Lower leg skin (tissue), 3 donors: ENCODE data around the gene TYW3.

Experiments
- CTCF ChIP-seq, 3 donors: fragments of 450-650 bp; IDR thresholded peaks; one replicate each; pipeline ENCODE4 v1.5.1; 2016; ENCODE audit warnings: antibody characterized with exemption in 3 of 3, mild to moderate bottlenecking in 3 of 3, moderate library complexity in 2 of 3
- POLR2A ChIP-seq, 2 donors: fragments of 450-650 bp; IDR thresholded peaks; one replicate each; pipeline ENCODE4 v1.6.1; 2016 to 2017; ENCODE audit warnings: antibody characterized with exemption in 2 of 2, mild to moderate bottlenecking in 1 of 2, moderate library complexity in 1 of 2

- TF ChIP-seq CTCF (IDR thresholded peaks at IDR 0.05): no peak
- no peak for TF ChIP-seq POLR2A (IDR thresholded peaks at IDR 0.05)
Observed at GRCh38 chr1:74683656-74684055, 49.3 kb upstream of the TYW3 start.
